Tibial nerve (tissue), 4 donors: Measurements from ENCODE around the gene TH. TPM values are rescaled to one million over a fixed set of nuclear protein-coding genes. Genes with fewer than 3 reads are reported as not detected.

ENCODE experiments used
- DNase-seq, 2 donors: peaks; one replicate each; pipeline ENCODE4 v3.0.0-alpha.2; 2019; ENCODE audit warnings: low spot score in 2 of 2
- H3K27ac ChIP-seq, 4 donors: fragments of 200-600 bp; sonication (generic) in 3 of 4; one replicate each; pipeline ENCODE4 v1.5.1; 2017 to 2019; ENCODE audit warnings: mild to moderate bottlenecking in 1 of 4
- H3K27me3 ChIP-seq, 2 donors: fragments of 200-600 bp; sonication (generic) in 1 of 2; one replicate each; pipeline versions ENCODE4 v1.5.1 to v1.6.0; 2017 to 2019
- H3K36me3 ChIP-seq, 3 donors: fragments of 200-600 bp; sonication (generic); one replicate each; pipeline ENCODE4 v1.5.1; 2018 to 2019
- H3K4me1 ChIP-seq, 4 donors: fragments of 200-600 bp; sonication (generic) in 3 of 4; one replicate each; pipeline ENCODE4 v1.5.1; 2017 to 2019
- H3K4me3 ChIP-seq, 4 donors: fragments of 200-600 bp; sonication (generic) in 3 of 4; one replicate each; pipeline ENCODE4 v1.5.1; 2017 to 2019; ENCODE audit warnings: mild to moderate bottlenecking in 1 of 4, moderate library complexity in 1 of 4
- H3K9me3 ChIP-seq, 4 donors: fragments of 200-600 bp; sonication (generic) in 3 of 4; one replicate each; pipeline ENCODE4 v1.5.1; 2017 to 2019
- CTCF ChIP-seq, 5 experiments: fragments of 200-600 bp in 3 of 5; fragments of 450-650 bp in 2 of 5; sonication (generic) in 3 of 5; IDR thresholded peaks; one replicate each; pipeline ENCODE4 v1.5.1; 2016 to 2019; ENCODE audit warnings: antibody characterized with exemption in 5 of 5, mild to moderate bottlenecking in 3 of 5, moderate library complexity in 2 of 5
- EP300 ChIP-seq, 2 donors: sonication (generic); formaldehyde crosslinking; IDR thresholded peaks; one replicate each; pipeline ENCODE4 v1.6.1; 2017; ENCODE audit warnings: antibody characterized with exemption in 2 of 2, mild to moderate bottlenecking in 1 of 2
- POLR2A ChIP-seq, 2 donors: fragments of 450-650 bp; IDR thresholded peaks; one replicate each; pipeline ENCODE4 v1.6.1; 2017; ENCODE audit warnings: antibody characterized with exemption in 2 of 2, mild to moderate bottlenecking in 2 of 2, moderate library complexity in 2 of 2
- WGBS, 2 donors: methylation state at CpG; one replicate each; pipeline ENCODE4 v1.1.5; 2018; 5-methylcytosine and 5-hydroxymethylcytosine counted together
- total RNA-seq, 4 donors: library from RNA; depleted of rRNA; stranded (reverse); fragments of >200 nt; gene quantifications; one replicate each; pipeline ENCODE4 v1.1.0, GENCODE V29; 2016

The TH gene
- total RNA-seq, 4 donors from 2014 or later: 1.3 TPM; not detected in 3

- Histone ChIP-seq H3K4me3 (no peak overlapping the region), H3K9me3 (no peaks in the 10 kb centered on the region), H3K27ac (no peak overlapping the region), H3K27me3 (peaks cover 0 to 30% of the 10 kb centered on the region in 2 donors), H3K4me1 (peaks cover 0 to 27% (median 0%) of the 10 kb centered on the region in 4 donors), H3K36me3 (no peaks in the 10 kb centered on the region)
- no peak for DNase-seq
- TF ChIP-seq CTCF (IDR thresholded peaks at IDR 0.05): no peak
- no peak for TF ChIP-seq EP300 (IDR thresholded peaks at IDR 0.05)
- TF ChIP-seq POLR2A (IDR thresholded peaks at IDR 0.05): no peak
- 81 to 85% methylated on average over 7 of the region's 7 CpGs for WGBS, 2 donors
Measured at GRCh38 chr11:2191883-2192282, 20.3 kb upstream of the TH start.

DNA sequence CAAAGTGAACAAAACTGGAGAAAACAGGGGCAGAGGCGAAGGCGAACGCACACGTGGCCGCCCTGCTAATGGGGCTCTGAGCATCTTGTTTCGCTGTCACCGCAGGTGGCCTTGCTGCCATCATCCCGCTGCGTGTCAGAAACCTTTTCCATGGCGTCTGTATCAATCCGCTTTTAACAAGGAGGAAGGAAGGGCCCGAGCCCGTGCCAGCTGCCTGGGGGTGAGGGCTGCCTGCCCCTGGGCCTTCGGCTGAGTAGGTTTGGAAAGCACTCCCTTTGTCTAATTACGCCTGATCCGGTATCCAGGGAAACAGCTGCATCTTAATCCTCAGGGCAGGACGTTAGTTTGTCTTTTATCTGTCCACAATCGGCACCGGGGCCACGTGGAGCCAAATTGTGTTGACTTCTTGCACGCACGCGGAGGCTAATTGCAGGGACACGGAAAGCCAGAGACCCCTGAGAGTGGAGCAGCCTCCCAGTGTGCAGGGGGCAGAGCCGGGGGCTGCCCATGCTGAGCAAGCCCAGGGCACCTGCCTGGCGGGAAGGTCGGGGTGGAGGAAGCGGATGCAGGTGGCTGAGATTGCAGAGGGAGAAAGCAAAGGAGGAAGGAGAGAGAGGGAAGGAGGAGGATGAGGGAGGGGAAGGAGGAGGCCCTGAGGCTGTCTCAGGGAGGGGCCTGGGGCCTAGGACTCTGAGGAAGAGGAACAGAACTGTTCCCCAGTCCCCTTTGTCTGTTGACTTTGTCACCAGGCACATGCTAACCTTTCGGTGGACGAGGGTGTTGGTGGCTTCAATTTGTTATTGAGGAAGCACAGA is 19.2 kb upstream of the TH start:
- TF ChIP-seq POLR2A (IDR thresholded peaks at IDR 0.05) (no peak), CTCF (IDR thresholded peaks at IDR 0.05) (no peak), EP300 (IDR thresholded peaks at IDR 0.05) (no peak)
- Histone ChIP-seq H3K36me3 (no peaks in the 10 kb centered on the region), H3K4me1 (peaks cover 0 to 27% (median 0%) of the 10 kb centered on the region in 4 donors), H3K27ac (no peak overlapping the region), H3K27me3 (peaks cover 0 to 39% of the 10 kb centered on the region in 2 donors), H3K4me3 (no peak overlapping the region), H3K9me3 (no peaks in the 10 kb centered on the region)
- WGBS, 2 donors: 46 to 47% methylated on average over 29 to 30 of the region's 30 CpGs
- no peak for DNase-seq

GRCh38 chr11:2189938-2190656 is 18.5 kb upstream of the TH start:
- Histone ChIP-seq H3K27me3 (peaks cover 0 to 41% of the 10 kb centered on the region in 2 donors), H3K36me3 (no peaks in the 10 kb centered on the region), H3K9me3 (no peaks in the 10 kb centered on the region), H3K27ac (no peak overlapping the region), H3K4me3 (no peak overlapping the region), H3K4me1 (peaks cover 0 to 27% (median 0%) of the 10 kb centered on the region in 4 donors)
- DNase-seq: no peak
- WGBS, 2 donors: 49 to 55% methylated on average over 24 to 28 of the region's 29 CpGs
- TF ChIP-seq POLR2A (IDR thresholded peaks at IDR 0.05): no peak

DNA sequence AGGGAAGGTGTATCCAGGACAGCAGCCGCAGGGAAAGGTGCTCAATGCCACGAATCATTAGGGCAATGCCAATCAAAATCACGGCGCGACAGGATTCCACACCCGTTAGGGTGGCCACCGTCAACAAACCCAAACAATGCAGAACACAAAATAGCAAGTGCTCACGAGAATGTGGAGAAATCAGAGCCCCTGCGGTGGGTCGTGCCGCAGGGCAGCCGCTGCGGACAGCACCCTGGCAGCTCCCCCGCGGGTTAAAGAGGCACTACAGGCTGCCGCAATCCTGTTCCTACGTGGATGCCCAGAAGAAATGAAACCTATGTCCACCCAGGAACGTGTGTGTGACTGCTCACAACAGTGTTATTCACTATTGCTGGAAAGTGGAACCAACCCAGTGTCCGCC is 17.1 kb upstream of the TH start:
- Histone ChIP-seq H3K36me3 (no peaks in the 10 kb centered on the region), H3K27me3 (peaks cover 0 to 48% of the 10 kb centered on the region in 2 donors), H3K4me3 (no peak overlapping the region), H3K4me1 (peaks cover 0 to 18% (median 0%) of the 10 kb centered on the region in 4 donors), H3K27ac (no peak overlapping the region), H3K9me3 (no peaks in the 10 kb centered on the region)
- 87 to 93% methylated on average over 16 to 19 of the region's 19 CpGs for WGBS, 2 donors
- DNase-seq: no peak
- TF ChIP-seq EP300 (IDR thresholded peaks at IDR 0.05): no peak
- TF ChIP-seq CTCF (IDR thresholded peaks at IDR 0.05): no peak
- TF ChIP-seq POLR2A (IDR thresholded peaks at IDR 0.05): no peak

GRCh38 chr11:2187280-2187707 is 15.7 kb upstream of the TH start:
- peaks cover 0 to 53% of the 10 kb centered on the region in 2 donors for H3K27me3 ChIP-seq
- no peaks in the 10 kb centered on the region for H3K36me3 ChIP-seq
- no peak overlapping the region for H3K27ac ChIP-seq
- H3K4me1 ChIP-seq: peaks cover 0 to 9% (median 0%) of the 10 kb centered on the region in 4 donors
- no peak overlapping the region for H3K4me3 ChIP-seq
- WGBS, 2 donors: 89 to 94% methylated on average over 7 of the region's 7 CpGs
- DNase-seq: no peak
- TF ChIP-seq EP300 (IDR thresholded peaks at IDR 0.05) (no peak), CTCF (IDR thresholded peaks at IDR 0.05) (no peak), POLR2A (IDR thresholded peaks at IDR 0.05) (no peak)
- no peaks in the 10 kb centered on the region for H3K9me3 ChIP-seq
